ENCODE data around the gene FAM228B. TPM values are rescaled to one million over a fixed set of nuclear protein-coding genes. Genes with fewer than 3 reads are reported as not detected.
"Not testable (repeated sequence)": the region's sequence is repeated elsewhere in the genome, so short reads cannot be mapped to it uniquely, and the experiment has no call there.

FAM228B gene
- total RNA-seq (2014; rRNA removed; shearing (Covaris generic)) = 1.8 and 3.2 TPM in 2 replicates

DNA sequence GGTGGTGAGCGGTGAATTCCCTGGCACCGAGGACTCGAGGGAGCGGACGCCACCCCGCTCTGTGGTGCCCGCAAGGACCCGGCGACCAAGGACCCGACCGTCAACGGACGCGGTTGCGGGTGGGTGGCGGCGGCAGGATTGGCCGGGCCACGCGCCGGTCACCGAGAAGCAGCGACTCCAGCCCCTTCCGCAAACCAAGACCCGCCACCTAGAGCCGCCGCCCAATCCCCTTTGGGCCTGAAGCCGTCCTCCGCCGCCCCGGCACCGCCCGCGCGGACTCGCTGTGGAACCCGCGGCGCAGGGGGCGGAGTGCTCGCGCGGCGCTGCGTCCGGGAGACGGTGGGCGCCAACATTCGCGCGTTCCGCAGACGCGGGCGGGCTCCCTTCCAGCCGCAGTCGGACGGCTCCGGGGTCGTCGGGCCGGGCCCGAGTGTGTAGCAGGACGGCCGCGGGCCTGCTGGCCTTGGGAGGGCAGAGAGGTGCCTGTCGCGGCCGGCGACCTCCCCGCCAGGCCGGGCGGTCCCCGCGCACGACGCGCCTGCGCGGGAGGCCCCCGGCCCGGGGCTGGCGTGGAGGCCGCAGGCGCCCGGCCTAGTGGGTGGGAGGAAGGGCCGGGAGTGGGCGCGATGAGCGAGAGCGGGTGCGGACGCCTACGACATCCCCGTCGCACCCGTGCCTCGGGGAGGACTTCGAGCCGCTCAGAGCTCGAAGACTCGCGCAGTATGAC is at the start of gene FAM228B, which contains the start of gene PFN4:
TSS of gene FAM228B (plus strand) at position 275 of the 727 bp plus-strand sequence. CDS start 893 bp downstream, outside the sequence.
TSS of gene PFN4 (minus strand) at position 140 of the 727 bp plus-strand sequence. CDS start 799 bp downstream, outside the sequence.
- peak; percentile 83 for DNase-seq (ENCODE audit: low read depth)

DNA sequence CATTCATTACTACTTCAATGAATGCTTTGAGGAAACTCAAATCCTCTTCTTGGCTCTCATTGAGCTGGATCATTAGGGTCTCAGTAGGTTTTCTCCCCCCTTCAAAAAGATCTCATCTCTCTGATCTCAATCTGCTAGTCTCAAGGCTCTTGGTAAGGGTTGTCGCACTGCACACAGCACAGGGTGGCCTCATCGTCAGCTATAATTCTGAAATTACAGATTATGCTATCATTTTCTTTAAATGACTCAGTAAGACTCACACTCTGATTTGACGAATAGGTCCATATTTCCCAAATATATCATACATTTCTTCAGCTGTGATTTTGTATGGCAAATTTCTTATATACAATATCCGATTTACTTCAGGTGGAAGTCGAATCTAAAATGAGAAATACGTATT is 49.5 kb upstream of the FAM228B start:
- DNase-seq (ENCODE audit: low read depth) = no peak

DNA sequence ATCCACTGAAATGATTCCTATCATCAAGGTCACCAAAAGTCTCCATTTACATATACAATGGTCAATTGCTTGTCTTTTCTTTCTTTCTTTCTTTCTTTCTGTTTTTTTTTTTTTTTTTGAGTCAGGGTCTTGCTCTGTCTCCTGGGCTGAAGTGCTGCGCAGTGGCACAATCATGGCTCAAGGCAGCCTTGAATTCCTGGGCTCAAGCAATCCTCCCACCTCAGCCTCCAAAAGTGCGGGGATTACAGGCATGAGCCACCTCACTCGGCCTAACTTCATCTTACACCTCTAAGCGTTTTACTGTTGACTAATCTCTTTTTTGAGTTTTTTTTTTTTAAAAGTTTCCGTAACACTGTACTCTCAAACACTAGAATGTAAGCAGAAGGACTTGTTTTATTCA is 48.0 kb upstream of the FAM228B start:
- DNase-seq (ENCODE audit: low read depth) = no peak

DNA sequence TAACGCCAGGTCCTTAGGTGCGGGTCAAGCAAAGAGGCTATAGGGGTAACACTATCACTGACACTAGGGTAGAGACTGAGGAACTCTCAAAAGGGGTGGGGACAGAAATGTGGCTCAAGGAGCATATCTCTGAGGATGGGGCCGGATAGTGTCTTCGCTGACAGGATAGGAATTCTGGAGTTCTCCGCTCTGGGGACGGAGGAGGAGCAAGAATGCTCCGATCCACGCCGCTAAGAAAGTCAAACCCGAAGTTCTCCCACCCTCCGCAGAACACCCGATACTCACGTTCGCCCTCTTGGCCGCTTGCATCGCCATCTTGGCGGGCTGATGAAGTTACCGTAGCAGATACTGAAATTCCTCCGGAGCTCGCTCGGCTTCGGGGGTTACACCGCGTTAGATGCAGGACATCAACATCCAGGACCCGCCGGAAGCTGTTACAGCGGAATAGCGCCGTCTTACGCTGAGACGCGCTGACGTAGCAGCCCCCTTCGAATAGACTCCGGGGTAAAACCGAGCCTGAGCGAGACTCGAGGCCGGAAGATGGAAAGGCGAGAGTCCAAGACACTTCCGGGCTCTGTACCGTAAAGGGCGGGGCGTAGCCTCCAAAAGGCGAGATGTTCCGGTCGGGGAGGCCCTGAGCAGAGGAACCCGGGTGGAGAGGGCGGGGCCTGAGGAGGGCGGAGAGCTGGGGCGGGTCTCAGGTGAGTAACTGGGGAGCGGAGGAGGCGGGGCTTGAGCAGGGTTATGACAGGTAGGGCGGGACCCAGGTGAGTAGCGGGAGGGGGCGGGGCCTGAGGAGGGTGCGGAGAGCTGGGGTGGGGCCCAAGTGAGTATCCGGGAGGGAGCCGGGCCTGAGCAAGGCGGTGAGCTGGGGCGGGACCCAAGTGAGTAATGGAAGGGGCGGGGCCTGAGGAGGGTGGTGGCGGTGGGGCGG is 47.1 kb upstream of the FAM228B start, which contains the start of gene SF3B6:
TSS of gene SF3B6 (minus strand) at position 412 of the 934 bp plus-strand sequence. CDS start at position 315, 97 bp downstream.
- peak; percentile 99 for DNase-seq (ENCODE audit: low read depth)

DNA sequence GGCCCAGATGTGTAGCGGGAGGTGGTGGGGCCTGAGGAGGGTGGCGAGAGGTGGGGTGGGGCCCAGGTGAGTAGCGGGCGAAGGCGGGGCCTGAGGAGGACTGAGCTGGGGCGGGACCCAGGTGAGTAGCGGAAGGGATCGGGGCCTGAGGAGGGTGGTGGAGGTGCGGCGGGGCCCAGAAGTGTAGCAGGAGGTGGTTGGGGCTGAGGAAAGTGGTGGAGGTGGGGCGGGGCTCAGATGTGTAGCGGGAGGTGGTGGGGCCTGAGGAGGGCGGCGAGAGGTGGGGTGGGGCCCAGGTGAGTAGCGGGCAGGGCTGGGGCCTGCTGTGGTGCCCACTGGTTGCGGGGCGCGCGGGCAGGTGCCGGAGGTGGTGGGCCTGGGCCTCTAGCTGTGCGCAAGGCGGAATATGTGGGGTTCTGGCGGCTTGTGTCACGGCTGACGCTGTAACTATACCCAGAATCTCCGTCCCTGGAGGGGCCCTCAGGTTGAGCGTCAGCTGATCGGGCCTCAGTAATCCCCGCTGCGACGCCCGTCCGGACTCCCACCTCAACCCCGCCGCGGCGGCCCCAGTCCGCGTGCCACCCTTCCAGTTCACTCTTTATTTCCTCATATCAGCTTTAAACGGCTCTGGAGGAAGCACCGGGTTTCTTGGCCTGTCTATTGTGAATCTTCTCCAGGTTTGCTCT is 46.3 kb upstream of the FAM228B start:
- peak; percentile 4 for DNase-seq (ENCODE audit: low read depth)

DNA sequence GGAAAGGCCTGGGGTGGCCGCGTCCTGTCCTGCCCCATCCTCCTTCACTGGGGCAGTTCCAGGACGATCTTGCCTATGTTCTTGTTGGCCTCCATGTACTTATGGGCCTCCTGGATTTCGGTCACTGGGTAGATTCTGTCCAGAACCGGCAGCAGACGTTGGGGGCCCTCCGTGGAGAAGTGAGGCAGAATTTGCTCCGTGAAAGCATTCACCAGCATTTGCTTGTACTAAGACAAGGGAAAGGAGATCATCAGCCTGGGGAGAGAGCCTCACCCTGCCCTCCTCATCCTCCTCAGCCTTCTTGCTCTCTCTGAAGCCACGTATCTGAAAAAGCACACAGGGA is 45.8 kb upstream of the FAM228B start:
- no peak for DNase-seq (ENCODE audit: low read depth)

- DNase-seq (ENCODE audit: low read depth) = no peak
Measured at GRCh38 chr2:24077879-24078278, 45.4 kb upstream of the FAM228B start.

DNA sequence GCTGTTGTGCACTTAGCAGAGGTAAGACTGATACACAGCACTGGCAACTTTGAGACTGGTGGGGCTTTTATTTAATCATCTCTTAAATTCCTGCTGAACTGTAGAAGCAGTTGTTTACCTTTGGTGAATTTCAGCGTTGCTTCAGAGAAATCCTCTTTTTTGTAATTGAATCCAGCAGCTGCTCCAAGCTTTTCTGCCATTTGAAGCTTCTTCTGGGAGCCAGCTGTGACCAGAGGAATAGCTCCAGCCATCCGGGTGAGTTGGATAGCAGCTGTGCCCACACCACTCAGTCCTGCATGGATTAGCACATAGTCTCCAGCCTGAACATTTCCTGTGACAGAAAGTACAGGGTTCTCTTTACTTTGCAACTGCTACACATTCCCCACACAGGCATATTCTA is 42.6 kb upstream of the FAM228B start:
- no peak for DNase-seq (ENCODE audit: low read depth)

- no peak for DNase-seq (ENCODE audit: low read depth)
Measured at GRCh38 chr2:24082787-24083566, 40.3 kb upstream of the FAM228B start.

GRCh38 chr2:24083567-24084385 is 39.5 kb upstream of the FAM228B start:
- peak; percentile 60 for DNase-seq (ENCODE audit: low read depth)

GRCh38 chr2:24084386-24085199 is 38.7 kb upstream of the FAM228B start, which contains the start of gene TP53I3:
TSS of gene TP53I3 (minus strand) at chr2:24084834. CDS start at chr2:24084326, 508 bp downstream.
- DNase-seq (ENCODE audit: low read depth) = peak; percentile 85

DNA sequence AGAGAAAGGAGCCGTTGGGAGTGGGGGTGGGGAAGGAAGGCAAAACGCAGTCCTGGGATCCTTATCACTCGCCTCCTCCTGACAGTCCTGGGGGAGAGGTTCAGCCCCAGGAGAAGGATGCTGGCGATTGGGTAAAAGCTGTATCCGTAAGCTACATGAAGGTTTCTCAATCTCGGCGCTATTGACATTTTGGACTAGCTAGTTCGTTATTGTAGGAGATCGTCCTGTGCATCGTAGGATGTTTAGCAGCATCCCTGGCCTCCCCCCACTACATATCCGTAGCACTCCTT is 38.1 kb upstream of the FAM228B start:
- no peak for DNase-seq (ENCODE audit: low read depth)

DNA sequence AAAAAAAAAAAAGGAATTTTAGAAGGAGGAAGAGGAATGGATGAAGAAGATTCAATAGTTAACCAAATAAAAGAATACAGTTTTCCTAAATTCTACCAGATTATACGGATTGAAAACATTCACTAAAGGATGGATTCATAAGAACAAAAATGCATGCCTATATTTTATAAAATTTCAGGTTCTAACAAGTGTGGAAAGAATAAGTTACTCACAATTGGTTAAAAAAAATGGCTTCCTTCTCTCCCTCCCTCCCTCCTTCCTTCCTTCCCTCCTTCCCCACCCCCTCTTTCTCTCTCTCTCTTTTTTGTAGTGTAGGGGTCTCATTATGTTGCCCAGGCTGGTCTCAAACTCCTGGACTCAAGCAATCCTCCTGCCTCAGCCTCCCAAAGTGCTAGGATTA is 37.0 kb upstream of the FAM228B start:
- DNase-seq (ENCODE audit: low read depth) = no peak

DNA sequence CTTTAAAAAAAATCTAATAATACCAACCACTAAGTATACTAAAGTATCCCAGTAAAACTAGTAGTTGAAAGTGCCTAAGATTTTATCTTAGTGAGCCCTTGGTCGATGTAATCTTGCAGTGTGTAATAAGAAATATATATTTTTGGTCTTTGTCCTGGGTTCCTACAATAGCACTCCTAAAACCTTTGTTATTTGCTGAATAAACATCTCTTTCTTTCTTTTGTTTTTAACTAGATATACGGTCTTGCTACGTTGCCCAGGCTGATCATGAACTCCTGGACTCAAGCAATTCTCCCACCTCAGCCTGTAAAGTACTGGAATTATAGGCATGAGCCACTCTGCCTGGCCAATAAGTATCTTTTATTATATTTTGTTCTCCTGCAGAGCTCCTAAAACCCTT is 36.2 kb upstream of the FAM228B start:
- no peak for DNase-seq (ENCODE audit: low read depth)

DNA sequence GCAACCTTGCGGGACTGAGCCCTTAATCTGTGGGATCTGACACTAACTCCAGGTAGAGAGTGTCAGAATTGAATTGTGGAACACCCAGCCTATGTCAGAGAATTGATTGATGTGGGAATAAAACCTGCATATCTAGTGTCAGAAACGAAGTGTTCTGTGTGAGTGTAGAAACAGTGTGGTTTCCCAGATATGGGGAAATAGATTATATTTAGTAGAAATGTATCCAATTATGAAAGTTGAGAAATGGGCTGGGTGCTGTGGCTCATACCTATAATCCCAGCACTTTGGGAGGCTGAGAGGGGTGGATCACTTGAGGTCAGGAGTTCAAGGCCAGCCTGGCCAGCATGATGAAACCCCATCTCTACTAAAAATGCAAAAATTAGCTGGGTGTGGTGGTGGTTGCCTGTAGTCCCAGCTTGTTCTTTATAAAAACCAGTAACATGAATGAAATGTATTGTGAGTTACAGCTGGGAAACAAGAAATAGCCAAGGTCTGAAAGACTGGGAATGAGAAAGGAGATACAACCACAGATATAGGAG is 34.4 kb upstream of the FAM228B start:
- DNase-seq (ENCODE audit: low read depth) = no peak

DNA sequence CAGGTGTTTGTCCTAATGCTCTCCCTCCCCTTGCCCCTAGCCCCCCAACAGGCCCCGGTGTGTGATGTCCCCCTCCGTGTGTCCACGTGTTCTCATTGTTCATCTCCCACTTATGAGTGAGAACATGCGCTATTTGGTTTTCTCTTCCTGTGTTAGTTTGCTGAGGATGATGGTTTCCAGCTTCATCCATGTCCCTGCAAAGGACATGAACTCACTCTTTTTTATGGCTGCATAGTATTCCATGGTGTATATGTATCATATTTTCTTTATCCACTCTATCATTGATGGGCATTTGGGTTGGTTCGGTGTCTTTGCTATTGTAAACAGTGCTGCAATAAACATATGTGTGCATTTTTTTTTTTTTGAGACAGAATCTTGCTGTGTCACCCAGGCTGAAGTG is 30.0 kb upstream of the FAM228B start:
- not testable (repeated sequence) for DNase-seq (ENCODE audit: low read depth)

GRCh38 chr2:24095171-24095677 is 28.0 kb upstream of the FAM228B start:
- DNase-seq (ENCODE audit: low read depth) = not testable (repeated sequence)

DNA sequence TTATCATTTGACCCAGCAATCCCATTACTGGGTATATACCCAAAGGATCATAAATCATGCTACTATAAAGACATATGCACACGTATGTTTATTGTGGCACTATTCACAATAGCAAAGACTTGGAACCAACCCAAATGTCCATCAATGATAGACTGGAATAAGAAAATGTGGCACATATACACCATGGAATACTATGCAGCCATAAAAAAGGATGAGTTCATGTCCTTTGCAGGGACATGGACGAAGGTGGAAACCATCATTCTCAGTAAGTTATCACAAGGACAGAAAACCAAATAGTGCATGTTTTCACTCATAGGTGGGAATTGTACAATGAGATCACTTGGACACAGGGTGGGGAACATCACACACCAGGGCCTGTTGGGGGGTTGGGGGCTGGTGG is 22.5 kb upstream of the FAM228B start:
- DNase-seq (ENCODE audit: low read depth) = not testable (repeated sequence)

DNA sequence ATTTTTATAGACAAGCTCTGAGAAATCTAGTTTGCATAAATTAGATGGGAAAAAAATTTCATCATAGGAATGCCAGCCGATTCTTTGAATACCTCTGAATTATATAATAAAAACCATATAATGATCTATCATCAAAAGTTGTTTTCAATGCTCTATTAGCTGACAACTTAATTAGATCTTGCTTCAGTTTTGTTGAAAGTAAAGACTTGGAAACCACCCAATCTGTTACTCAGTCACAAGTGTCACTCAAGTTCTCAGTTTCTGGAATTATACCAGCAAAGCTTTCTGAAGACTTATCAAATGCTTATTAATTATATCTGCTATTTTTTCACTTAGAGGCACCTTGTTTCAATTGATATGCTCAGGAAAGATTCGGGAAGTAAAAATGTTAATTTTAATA is 21.3 kb upstream of the FAM228B start:
- DNase-seq (ENCODE audit: low read depth) = no peak

Measured in M059J (cell line).